GM21515 (cell line): ENCODE results near the gene GHRH.
A peak's percentile ranks its signal among the peaks of the same experiment; 100 is the strongest.

Experiments used
- ATAC-seq: cut with Tn5 transposase; IDR thresholded peaks from one replicate; pipeline ENCODE4 v1.9.1; 2021; ENCODE audit not compliant: unreplicated experiment

The GHRH gene

GRCh38 chr20:37291724-37292126 is 30.1 kb upstream of the GHRH start:
- no peak for ATAC-seq

DNA sequence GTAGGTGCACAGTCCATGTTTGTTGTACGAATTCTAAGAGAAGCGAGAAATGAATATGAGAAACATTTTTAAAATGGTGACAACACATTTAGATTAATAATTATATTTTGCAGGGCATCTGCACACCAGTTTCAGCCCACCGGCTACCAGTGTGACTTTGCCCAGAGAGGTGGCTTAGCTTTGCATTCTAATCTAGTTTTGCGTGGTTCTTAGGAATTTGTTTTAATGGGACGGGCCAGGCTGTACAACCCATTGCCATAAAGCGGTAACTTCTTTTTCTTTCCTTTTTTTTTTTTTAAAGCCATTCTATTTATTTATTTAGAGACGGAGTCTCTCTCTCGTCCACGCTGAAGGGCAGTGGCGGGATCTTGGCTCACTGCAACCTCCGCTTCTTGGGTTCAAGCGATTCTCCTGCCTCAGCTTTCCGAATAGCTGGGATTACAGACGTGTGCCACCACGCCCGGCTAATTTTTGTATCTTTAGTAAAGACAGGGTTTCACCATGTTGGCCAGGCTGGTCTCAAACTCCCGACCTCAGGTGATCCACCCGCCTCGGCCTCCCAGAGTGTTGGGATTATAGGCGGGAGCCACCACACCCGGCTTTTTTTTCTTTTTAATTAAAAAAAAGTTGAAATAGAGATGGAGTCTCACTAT is 28.7 kb upstream of the GHRH start:
- no peak for ATAC-seq

GRCh38 chr20:37288091-37288490 is 26.5 kb upstream of the GHRH start:
- ATAC-seq = no peak

GRCh38 chr20:37285664-37286374 is 24.2 kb upstream of the GHRH start:
- no peak for ATAC-seq

GRCh38 chr20:37284691-37285161 is 23.1 kb upstream of the GHRH start:
- no peak for ATAC-seq

DNA sequence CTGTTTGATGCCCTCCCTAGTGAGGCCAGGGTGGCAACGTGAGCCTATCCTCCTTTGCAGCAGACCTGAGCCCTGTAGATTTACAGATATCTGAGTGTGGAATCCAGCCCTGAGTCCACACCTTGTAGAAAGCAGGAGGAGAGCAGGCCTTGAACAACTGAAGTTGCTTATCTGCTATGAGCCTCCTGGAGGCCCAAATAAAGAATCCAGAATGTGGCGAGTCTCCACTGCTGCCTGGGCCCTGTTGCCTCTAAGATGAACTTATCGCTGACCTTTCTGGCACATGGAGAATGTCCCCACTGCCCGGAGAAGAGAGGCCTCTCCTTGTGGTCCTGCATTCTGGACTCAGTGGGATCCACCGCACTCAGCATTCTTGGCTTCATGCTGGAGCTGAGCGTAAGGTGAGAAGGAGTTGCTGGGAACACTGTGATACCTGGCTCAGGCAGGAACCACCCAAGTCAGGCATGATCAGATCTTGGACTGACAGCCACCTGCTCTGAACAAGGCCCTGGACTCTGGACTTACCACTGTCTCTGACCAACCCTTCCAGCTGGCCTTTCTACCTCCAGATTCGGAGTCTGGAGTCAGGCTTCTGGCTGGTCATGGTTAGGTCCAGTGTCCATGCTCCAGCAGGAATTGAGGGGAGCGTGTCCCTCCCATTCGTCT is 22.0 kb upstream of the GHRH start:
- ATAC-seq = no peak

GRCh38 chr20:37282556-37282955 is 20.9 kb upstream of the GHRH start:
- ATAC-seq = no peak

- ATAC-seq = no peak
Measured at GRCh38 chr20:37280403-37280802, 18.8 kb upstream of the GHRH start.

DNA sequence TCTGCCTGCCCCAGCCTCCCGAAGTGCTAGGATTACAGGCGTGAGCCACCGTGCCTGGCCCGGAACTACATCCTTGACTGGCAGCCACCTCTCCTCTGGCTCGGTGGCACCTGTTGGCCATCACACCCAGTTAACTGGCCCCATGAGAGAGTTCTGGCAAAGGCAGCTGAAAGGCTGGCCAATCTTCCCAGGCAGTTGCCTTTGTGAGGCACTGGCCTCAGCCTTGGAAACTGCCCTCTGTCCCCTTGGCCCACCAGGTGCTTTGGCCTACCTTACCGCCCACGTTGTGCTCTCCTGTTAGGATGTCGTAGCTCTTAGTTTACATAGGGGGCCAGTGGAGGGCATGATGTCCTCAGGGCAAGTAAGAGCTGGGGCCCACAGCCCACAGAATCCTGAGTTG is 18.2 kb upstream of the GHRH start:
- ATAC-seq = no peak

GRCh38 chr20:37278966-37279590 is 17.5 kb upstream of the GHRH start:
- no peak for ATAC-seq

GRCh38 chr20:37277253-37277593 is 15.6 kb upstream of the GHRH start:
- ATAC-seq = no peak

DNA sequence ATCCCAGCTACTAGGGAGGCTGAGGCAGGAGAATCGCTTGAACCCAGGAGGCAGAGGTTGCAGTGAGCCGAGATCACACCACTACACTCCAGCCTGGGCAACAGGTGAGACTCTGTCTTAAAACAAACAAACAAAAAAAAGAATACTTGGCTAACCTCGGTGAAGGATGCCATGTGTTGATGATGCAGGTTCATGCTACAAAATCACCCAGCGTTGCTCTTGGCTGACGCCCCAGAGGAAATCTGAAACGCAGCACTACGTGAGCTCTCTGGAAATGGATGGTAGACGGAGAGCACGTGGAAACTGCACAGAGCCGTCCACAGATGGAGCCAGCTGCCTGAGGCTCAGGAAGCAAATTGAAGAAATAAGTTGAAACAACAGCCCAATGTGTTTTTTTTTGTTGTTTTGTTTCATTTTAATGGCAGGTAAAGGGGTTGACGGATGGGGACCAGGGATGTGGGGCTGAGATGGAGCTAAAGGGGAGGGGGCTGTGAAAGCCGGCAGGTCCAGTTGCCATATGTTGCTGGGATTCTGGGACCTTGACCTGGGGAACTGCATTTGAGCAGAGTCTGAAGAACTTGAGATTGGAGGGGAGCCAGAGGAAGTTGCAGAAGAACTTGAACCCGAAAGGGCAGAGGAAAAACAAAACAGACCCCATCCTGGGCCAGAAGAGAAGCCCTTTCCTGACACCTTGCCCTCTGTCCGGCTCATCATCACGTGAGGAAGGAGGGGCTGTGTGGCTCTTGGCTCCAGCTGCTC is 15.1 kb upstream of the GHRH start:
- ATAC-seq = no peak

DNA sequence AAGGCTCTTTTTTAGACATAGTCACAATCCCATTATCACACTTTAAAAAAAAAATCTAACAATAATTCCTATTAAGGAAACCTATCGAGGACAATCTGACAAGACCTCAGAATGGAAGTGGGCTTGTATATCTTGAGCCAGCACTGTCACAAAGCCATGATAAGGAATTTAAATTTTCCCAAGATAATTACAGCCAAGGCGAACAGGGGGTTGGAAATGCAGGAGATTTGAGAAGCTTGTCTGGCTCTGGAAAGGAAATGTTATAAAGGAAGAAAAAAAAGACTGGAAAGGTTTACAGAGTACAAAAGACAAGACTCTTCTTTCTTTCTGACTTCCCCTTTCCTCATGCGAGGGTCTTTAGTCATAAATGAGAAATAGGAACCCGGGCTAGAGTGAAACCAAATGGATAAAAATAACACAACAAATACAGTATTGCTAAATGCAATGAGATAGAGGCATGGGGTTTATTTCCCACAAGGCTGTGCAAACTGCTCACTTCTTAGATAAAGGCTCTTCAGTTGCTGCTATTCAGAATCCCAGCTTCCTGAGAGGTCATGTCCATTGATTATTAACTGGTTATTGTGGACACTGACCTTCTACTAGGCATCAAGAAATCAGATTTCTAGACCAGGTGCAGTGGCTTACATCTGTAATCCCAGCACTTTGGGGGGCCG is 13.4 kb upstream of the GHRH start:
- ATAC-seq = no peak

DNA sequence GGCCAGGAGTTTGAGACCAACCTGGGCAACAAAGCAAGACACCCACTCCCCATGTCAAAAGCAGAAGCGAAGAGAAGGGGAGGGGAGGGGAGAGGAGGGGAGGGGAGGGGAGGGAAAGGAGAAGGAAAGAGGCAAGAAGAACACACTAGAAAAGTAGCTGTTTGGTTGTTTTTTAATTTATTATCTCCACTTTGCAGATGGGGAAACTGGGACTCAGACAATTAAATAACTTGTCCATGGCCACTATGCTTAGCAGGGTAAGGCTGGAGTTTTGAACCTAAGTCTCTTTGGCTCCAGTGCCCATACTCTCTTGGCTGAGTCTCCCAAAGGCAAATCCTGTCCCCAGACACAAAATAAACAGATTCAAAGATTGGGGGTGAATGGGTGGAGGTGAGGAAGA is 12.4 kb upstream of the GHRH start:
- ATAC-seq = no peak

- ATAC-seq = no peak
Measured at GRCh38 chr20:37271421-37271768, 9.8 kb upstream of the GHRH start.

DNA sequence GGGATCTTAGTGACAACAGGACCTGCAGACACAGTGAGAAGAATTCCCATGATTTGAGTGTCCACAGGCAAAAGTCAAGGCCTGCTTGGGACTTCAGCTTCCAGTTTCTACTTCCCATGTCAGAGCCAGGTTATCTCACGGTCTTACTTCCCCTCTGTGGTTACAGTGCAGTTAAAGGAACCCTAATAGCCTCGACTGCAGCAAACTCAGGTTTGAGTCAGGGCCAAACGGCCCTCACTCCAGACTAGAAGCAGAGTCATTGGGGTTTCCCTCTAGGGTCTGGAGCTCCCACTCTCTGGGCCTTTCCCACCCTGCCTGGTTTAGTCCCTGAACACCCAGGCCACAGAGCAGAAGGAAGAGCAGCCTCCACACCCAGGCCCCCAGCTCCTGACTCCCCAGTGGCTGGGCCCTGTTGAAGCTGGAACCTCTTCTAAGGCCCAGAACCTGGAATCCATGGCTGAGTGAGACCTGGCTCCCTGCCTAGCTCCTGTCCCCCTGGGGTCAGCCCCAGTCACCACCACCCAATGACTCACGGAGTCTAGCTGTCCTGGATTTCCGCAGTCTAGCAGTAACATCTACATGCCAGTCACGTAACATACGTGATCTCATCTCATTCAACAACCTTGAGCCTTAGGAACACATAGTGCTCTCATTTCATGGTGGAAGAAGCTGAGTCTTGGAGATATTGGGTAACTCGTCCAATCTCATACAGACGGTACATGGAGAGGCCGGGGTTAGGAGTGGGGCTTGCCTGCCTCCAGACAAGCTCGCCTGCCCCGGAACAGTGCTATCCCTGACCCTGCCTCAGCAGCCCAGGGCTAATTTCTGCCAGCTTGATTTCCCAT is 9.2 kb upstream of the GHRH start:
- ATAC-seq = peak; percentile 49

DNA sequence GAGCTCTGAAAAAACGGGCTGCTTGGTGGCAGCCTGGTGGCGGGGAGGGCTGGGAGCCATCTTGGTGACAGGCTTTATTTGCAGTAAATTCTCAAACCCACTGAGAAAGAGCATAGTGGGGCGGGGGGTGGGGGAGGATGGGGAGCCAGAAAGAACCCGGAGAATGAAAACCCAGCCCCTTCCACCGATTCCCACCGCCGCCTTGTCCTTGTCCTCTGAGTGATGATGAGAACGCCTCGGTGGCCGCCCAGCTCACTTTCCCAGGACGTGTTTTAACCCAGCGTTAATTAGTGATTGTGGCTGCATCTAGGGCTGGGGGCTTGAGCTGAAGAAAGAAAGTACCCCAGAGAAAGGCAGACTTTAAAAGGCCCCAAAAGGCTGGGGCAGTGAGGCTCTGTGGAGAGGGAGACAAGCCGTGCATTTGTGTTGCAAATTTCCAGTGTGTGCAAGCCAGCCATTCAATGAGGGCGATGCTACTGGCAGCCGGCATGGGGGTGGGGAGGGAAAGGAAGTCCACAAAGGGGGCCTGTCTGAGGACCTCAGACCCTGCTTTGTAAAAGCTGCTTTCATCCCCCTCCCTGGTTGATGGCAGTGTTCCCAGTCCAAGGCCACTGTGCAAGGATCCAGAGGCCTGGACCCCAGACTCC is 6.2 kb upstream of the GHRH start:
- no peak for ATAC-seq

DNA sequence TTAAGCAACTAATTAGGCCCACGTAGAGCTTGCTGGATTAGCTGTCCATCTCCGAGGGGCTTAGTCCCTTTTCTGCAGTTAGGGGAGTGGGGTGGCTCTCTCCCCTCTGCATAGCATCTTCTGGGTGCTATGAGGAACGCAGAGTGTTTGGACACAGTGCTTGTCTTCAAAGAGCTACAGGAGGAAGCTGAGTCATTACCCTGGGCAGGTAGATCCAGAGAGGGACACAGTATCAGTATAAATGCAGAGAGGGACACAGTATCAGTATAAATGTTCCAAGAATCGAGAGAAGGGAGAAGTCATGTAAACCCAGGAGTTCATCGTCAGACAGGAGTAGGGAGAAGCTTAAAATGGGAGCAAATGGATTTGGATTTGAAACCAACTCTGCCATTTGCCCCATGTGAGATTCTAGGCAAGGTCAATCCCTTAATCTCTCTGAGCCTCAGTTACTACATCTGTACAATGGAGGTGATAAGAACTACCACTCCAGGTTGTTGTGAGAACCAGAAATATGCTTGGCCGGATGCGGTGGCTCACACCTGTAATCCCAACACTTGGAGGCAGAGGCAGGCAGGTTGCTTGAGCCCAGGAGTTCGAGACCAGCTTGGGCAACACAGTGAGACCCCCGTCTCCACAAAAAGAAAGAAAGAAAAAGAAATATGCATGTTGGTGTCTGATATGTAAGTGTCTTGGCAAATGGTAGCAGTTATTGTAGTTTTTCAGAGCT is 5.5 kb upstream of the GHRH start:
- ATAC-seq = no peak

DNA sequence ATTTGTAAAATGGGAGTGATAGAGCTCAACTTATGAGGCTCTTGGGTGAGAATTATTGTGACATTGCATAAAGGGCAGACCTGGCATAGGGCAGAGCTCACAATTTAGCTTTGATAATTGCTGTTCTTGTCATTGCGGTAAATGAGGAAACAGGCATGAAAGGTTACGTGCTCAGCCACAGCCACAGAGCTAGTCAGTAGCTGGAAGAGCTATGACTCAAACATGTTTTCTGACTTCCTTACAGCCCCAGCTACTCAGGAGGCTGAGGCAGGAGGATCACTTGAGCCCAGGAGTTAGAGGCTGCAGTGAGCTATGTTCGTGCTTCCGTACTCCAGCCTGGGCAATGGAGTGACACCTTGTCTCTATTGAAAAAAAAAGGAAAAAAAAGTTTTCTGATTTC is 3.5 kb upstream of the GHRH start:
- ATAC-seq = no peak
